Endothelial cell of umbilical vein (primary cell): ENCODE measurements around the gene GRK4. TPM values are rescaled to one million over a fixed set of nuclear protein-coding genes. Genes with fewer than 3 reads are reported as not detected.

Source experiments
- BruUV-seq: library from RNA; stranded (reverse); fragments of 400-500 nt; replicated peaks from 2 replicates; lab custom pipeline; 2021; lab: Mats Ljungman, UMichigan
- CTCF ChIA-PET: fragments of 300-600, 350-600 bp; sonication (Branson Sonifier 250); formaldehyde crosslinking; loops from one replicate; lab custom pipeline; 2021; ENCODE audit warnings: antibody characterized with exemption, inconsistent platforms; lab: Charles Lee
- POLR2A ChIA-PET: fragments of 300-600, 350-600 bp; sonication (Branson Sonifier 250); formaldehyde crosslinking; loops from one replicate; lab custom pipeline; 2021; ENCODE audit warnings: antibody characterized with exemption, inconsistent platforms; lab: Charles Lee
- DNase-seq: peaks from one replicate; pipeline ENCODE4 v3.0.0-alpha.2; 2011; ENCODE audit warnings: low read depth, low spot score
- FAIRE-seq: peaks from 2 replicates; lab custom pipeline; 2011; peaks lifted over from hg19 to GRCh38; lab: Jason Lieb, UNC
- H2AFZ ChIP-seq: 2 replicates; pipeline ENCODE4 v1.6.0; 2012; ENCODE audit warnings: low read depth, low read length, control low read depth, inconsistent platforms
- H3K27ac ChIP-seq: 2 replicates; pipeline ENCODE4 v1.5.1; 2011; ENCODE audit warnings: low read depth, mild to moderate bottlenecking, control low read depth, low read length, moderate library complexity; ENCODE audit not compliant: insufficient read depth
- H3K27me3 ChIP-seq, 2 experiments: 2 replicates each; pipeline versions ENCODE4 v1.6.0 to v1.6.1; 2011; ENCODE audit warnings: low read length in 2 of 2, mixed read lengths in 1 of 2; ENCODE audit not compliant: control insufficient read depth in 2 of 2, insufficient read depth in 2 of 2
- H3K36me3 ChIP-seq, 2 experiments: 2 replicates in 1 of 2; 3 replicates in 1 of 2; pipeline ENCODE4 v1.5.1; 2011; ENCODE audit warnings: low read length in 2 of 2, mild to moderate bottlenecking in 1 of 2, moderate library complexity in 1 of 2; ENCODE audit not compliant: control insufficient read depth in 2 of 2, insufficient read depth in 2 of 2; ENCODE audit errors: extremely low read depth in 1 of 2
- H3K4me1 ChIP-seq: 3 replicates; pipeline ENCODE4 v1.5.1; 2011; ENCODE audit warnings: mild to moderate bottlenecking, low read length; ENCODE audit not compliant: control insufficient read depth, insufficient read depth; ENCODE audit errors: extremely low read depth
- H3K4me2 ChIP-seq: 2 replicates; pipeline ENCODE4 v1.6.1; 2011; ENCODE audit warnings: low read length, control low read depth, mixed read lengths; ENCODE audit not compliant: insufficient read depth
- H3K4me3 ChIP-seq, 3 experiments: fragments of 200-600 bp in 1 of 3; sonication (generic), shearing (Covaris generic) in 1 of 3; replicated peaks in 1 of 3; 2 replicates each; pipeline ENCODE4 v1.5.1; 2011 to 2016; ENCODE audit warnings: control low read depth in 3 of 3, low read length in 3 of 3, mild to moderate bottlenecking in 2 of 3, inconsistent platforms in 1 of 3, low read depth in 1 of 3, moderate library complexity in 1 of 3; ENCODE audit not compliant: insufficient read depth in 1 of 3
- H3K79me2 ChIP-seq: 2 replicates; pipeline ENCODE4 v1.6.0; 2012; ENCODE audit warnings: low read length, inconsistent platforms; ENCODE audit not compliant: control insufficient read depth, insufficient read depth
- H3K9ac ChIP-seq: replicated peaks from 2 replicates; pipeline ENCODE3; 2011; ENCODE audit warnings: low read length, control low read depth; ENCODE audit not compliant: insufficient read depth; ENCODE audit errors: extremely low read depth
- H3K9me1 ChIP-seq: replicated peaks from 3 replicates; pipeline ENCODE4 v1.6.0; 2011; ENCODE audit warnings: mild to moderate bottlenecking, low read length; ENCODE audit not compliant: control insufficient read depth, insufficient read depth; ENCODE audit errors: extremely low read depth
- H3K9me3 ChIP-seq: replicated peaks from 2 replicates; pipeline ENCODE4 v1.5.1; 2012; ENCODE audit warnings: low read length, inconsistent platforms; ENCODE audit not compliant: control insufficient read depth, insufficient read depth
- H4K20me1 ChIP-seq: replicated peaks from 2 replicates; pipeline ENCODE3; 2011; ENCODE audit warnings: mild to moderate bottlenecking, low read length; ENCODE audit not compliant: control insufficient read depth, insufficient read depth; ENCODE audit errors: extremely low read depth
- CTCF ChIP-seq, 2 donors: IDR thresholded peaks; 1 replicate in 1 of 2; 2 replicates in 1 of 2; pipeline ENCODE4 v1.5.1; 2011; ENCODE audit warnings: low read length in 2 of 2, mild to moderate bottlenecking in 2 of 2, moderate library complexity in 2 of 2, control low read depth in 1 of 2, inconsistent platforms in 1 of 2, low read depth in 1 of 2; ENCODE audit not compliant: insufficient read depth in 1 of 2; ENCODE audit errors: extremely low read depth in 1 of 2
- EZH2 ChIP-seq: IDR thresholded peaks from 2 replicates; pipeline ENCODE4 v1.6.1; 2012; ENCODE audit warnings: borderline replicate concordance, low read depth, mild to moderate bottlenecking, moderate library complexity, low read length, inconsistent platforms; ENCODE audit not compliant: severe bottlenecking
- FOS ChIP-seq: IDR thresholded peaks from 2 replicates; pipeline ENCODE4 v1.6.1; 2011; ENCODE audit warnings: mild to moderate bottlenecking, low read length, moderate library complexity, borderline replicate concordance; ENCODE audit not compliant: insufficient read depth
- GATA2 ChIP-seq: IDR thresholded peaks from 2 replicates; pipeline ENCODE4 v1.7.0; 2011; ENCODE audit warnings: low read depth, mild to moderate bottlenecking, moderate library complexity, mixed read lengths, low read length; ENCODE audit not compliant: insufficient read length, insufficient read depth
- JUN ChIP-seq: IDR thresholded peaks from 2 replicates; pipeline ENCODE4 v1.6.1; 2011; ENCODE audit warnings: borderline replicate concordance, low read depth; ENCODE audit not compliant: insufficient read length, insufficient read depth
- MYC ChIP-seq: IDR thresholded peaks from one replicate; pipeline ENCODE4 v1.6.1; 2011; ENCODE audit warnings: mild to moderate bottlenecking, low read depth, low read length
- POLR2A ChIP-seq: IDR thresholded peaks from 2 replicates; pipeline ENCODE4 v1.6.1; 2012; ENCODE audit warnings: low read depth, mild to moderate bottlenecking, control low read depth, low read length
- POLR2AphosphoS5 ChIP-seq: IDR thresholded peaks from 2 replicates; pipeline ENCODE4 v1.6.1; 2012; ENCODE audit warnings: low read depth, mild to moderate bottlenecking, control low read depth, low read length, moderate library complexity; ENCODE audit not compliant: insufficient read depth
- dilution Hi-C: fragments of 300-500 bp; cut with MboI; formaldehyde crosslinking; loops from one replicate; pipeline ENCODE4 v1.15.0; 2019; ENCODE audit warnings: low sequenced_read_pairs; ENCODE audit not compliant: extremely low pct_ligation_motif_present
- intact Hi-C: fragments of 100-400 bp; cut with micrococcal nuclease; formaldehyde crosslinking; loops from one replicate; pipeline ENCODE4 v1.10.0; 2022
- polyA plus RNA-seq, 4 experiments: library from polyadenylated mRNA; depleted of rRNA in 3 of 4; stranded (reverse) in 3 of 4; unstranded in 1 of 4; fragments of >200 nt; gene quantifications; 2 replicates each; pipeline versions ENCODE4 v1.2.1 to v1.2.3, GENCODE V29; 2011 to 2012; ENCODE audit warnings: missing spikeins in 1 of 4
- total RNA-seq: library from RNA; stranded (reverse); gene quantifications from 2 replicates; pipeline ENCODE4 v1.2.3, GENCODE V29; 2021
- TF ChIP-seq, protein P1 (sequence below): IDR thresholded peaks from 2 replicates; pipeline ENCODE4 v1.6.1; 2011; ENCODE audit not compliant: insufficient read depth, insufficient read length

Gene GRK4
- total and polyA plus RNA-seq, 2 donors (not counting 3 experiments of a cell fraction or from before 2014, with no cell fraction given), result 3.1 to 6.3 TPM

- no peaks in the 10 kb centered on the region for H3K36me3 ChIP-seq
- H3K27ac ChIP-seq, result no peak overlapping the region
- H3K27me3 ChIP-seq, result no peaks in the 10 kb centered on the region
- H3K9ac ChIP-seq, result peak overlapping the region; percentile 83
- H4K20me1 ChIP-seq, result peaks cover 2% of the 10 kb centered on the region
- peak; percentile 37 for FAIRE-seq
- no peak for TF ChIP-seq JUN
- peak overlapping the region; percentile 97 for H2AFZ ChIP-seq
- H3K9me1 ChIP-seq, result no peaks in the 10 kb centered on the region
- H3K4me2 ChIP-seq, result peak overlapping the region; percentile 97
- H3K79me2 ChIP-seq, result peaks cover 35% of the 10 kb centered on the region
- ChIA-PET CTCF (interaction anchor here (0.5 to 5.2 kb wide), 11 partner anchors 9 to 1152 kb away, joined by 3 to 28 read pairs (median 5); partner anchors contain the start of gene TNIP2), POLR2A (interaction anchor here (0.7 to 1.0 kb wide), 2 partner anchors 15 to 480 kb away, joined by 3 to 4 read pairs; no protein-coding TSS in a partner anchor)
- peaks cover 27% of the 10 kb centered on the region for H3K4me1 ChIP-seq
- DNase-seq, result peak; percentile 62
- H3K9me3 ChIP-seq, result no peaks in the 10 kb centered on the region
- H3K4me3 ChIP-seq, result peak overlapping the region; percentile 54 to 84 (median 73)
- dilution Hi-C loops, result no loop called here
- intact Hi-C loops, result loop anchor here (5.0 to 10.0 kb wide), 2 partner anchors 73 to 549 kb away; partner anchors contain the start of genes CFAP99 and ZFYVE28
- BruUV-seq, result no TSS peak
Measured at GRCh38 chr4:2963966-2964471, 648 bp downstream of the GRK4 start.

DNA sequence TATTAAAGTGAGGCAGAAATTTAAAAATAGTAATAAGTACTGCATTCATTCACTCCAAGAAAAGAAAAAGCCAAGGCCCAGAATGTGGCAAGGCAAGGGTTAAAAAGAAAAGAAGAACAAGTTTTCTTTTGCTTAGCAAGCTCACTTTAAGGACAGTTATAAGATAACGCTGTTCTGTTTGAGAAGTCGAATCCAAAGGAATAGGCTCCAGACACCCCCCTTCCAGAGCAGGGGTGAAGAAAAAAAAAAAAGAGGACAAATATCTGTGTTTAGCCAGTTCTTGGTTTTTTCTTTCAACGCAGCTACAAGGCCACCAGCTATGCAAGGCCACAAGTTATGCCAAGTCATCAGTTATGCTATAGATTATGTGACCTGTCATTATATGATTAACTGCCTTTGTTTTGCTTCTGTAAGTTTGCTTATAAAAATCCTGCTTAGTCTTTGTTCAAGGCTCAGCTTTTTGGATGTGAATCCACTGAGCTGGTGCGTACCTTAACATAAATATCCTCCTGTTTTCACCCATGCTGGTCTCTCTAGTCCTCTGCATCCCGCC, 1.4 kb downstream of the GRK4 start:
- Histone ChIP-seq H3K27me3 (no peaks in the 10 kb centered on the region), H3K9ac (peak overlapping the region; percentile 83), H3K9me3 (no peaks in the 10 kb centered on the region), H3K4me1 (peaks cover 26% of the 10 kb centered on the region), H2AFZ (no peak overlapping the region), H3K9me1 (no peaks in the 10 kb centered on the region), H3K4me3 (peak overlapping the region in 1 of 3 experiments; percentile 84), H4K20me1 (no peaks in the 10 kb centered on the region), H3K27ac (no peak overlapping the region), H3K79me2 (peaks cover 29% of the 10 kb centered on the region), H3K4me2 (peak overlapping the region; percentile 97), H3K36me3 (no peaks in the 10 kb centered on the region)
- CTCF ChIA-PET, result interaction anchor here (2.7 to 5.2 kb wide), 2 partner anchors 11 to 13 kb away, joined by 9 to 28 read pairs; no protein-coding TSS in a partner anchor
- FAIRE-seq (peak; percentile 62), DNase-seq (no peak)
- dilution Hi-C loops (no loop called here), intact Hi-C loops (loop anchor here (5.0 to 10.0 kb wide), 2 partner anchors 73 to 550 kb away; partner anchors contain the start of genes CFAP99 and ZFYVE28)
- POLR2A ChIA-PET, result no interaction called here
- no TSS peak for BruUV-seq
- TF ChIP-seq, protein P1, sequence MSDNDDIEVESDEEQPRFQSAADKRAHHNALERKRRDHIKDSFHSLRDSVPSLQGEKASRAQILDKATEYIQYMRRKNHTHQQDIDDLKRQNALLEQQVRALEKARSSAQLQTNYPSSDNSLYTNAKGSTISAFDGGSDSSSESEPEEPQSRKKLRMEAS, result no peak
- TF ChIP-seq FOS (no peak), CTCF (IDR thresholded peaks at IDR 0.05; ENCODE audit: extremely low read depth in 1 of 2, insufficient read depth in 1 of 2, low read depth in 1 of 2, low read length in 2 of 2) (no peak), POLR2A (no peak), POLR2AphosphoS5 (no peak), MYC (no peak), GATA2 (no peak), JUN (no peak), EZH2 (no peak)
